Liver (tissue), 3 donors: ENCODE measurements around the gene SULT1A2.
"Not testable (repeated sequence)": the region's sequence is repeated elsewhere in the genome, so short reads cannot be mapped to it uniquely, and the experiment has no call there.

Experiments
- ATF3 ChIP-seq: IDR thresholded peaks from 2 replicates; pipeline ENCODE4 v1.6.1; 2016; ENCODE audit warnings: antibody characterized with exemption
- GABPA ChIP-seq, 2 donors: IDR thresholded peaks in 1 of 2; conservative IDR thresholded peaks in 1 of 2; 2 replicates each; pipeline ENCODE4 v1.6.1; 2016; ENCODE audit warnings: antibody characterized with exemption in 2 of 2, mild to moderate bottlenecking in 1 of 2, moderate library complexity in 1 of 2
- HNF4G ChIP-seq: IDR thresholded peaks from 2 replicates; pipeline ENCODE4 v1.6.1; 2016; ENCODE audit warnings: antibody characterized with exemption
- JUND ChIP-seq, 2 donors: IDR thresholded peaks; 2 replicates each; pipeline ENCODE4 v1.6.1; 2016; ENCODE audit warnings: antibody characterized with exemption in 2 of 2
- RXRA ChIP-seq, 2 donors: IDR thresholded peaks; 2 replicates each; pipeline ENCODE4 v1.6.1; 2017 to 2018; ENCODE audit warnings: antibody characterized with exemption in 2 of 2, mild to moderate bottlenecking in 1 of 2
- TAF1 ChIP-seq: conservative IDR thresholded peaks from 2 replicates; pipeline ENCODE4 v1.6.1; 2016; ENCODE audit warnings: antibody characterized with exemption, mild to moderate bottlenecking
- ZBTB33 ChIP-seq: IDR thresholded peaks from 2 replicates; pipeline ENCODE4 v1.6.1; 2016; ENCODE audit warnings: antibody characterized with exemption
- TF ChIP-seq, protein P1 (sequence below): fragments of 150-350 bp; IDR thresholded peaks from 2 replicates; pipeline ENCODE4 v1.5.1; 2017; ENCODE audit warnings: improper control_type of control experiment, low read depth, low read length; ENCODE audit not compliant: missing input control
- TF ChIP-seq, protein P2 (sequence below): IDR thresholded peaks from 2 replicates; pipeline ENCODE4 v1.6.1; 2016; ENCODE audit warnings: antibody characterized with exemption
- donor health status: healthy.
- donor health status: healthy.

- TF ChIP-seq, protein P1, sequence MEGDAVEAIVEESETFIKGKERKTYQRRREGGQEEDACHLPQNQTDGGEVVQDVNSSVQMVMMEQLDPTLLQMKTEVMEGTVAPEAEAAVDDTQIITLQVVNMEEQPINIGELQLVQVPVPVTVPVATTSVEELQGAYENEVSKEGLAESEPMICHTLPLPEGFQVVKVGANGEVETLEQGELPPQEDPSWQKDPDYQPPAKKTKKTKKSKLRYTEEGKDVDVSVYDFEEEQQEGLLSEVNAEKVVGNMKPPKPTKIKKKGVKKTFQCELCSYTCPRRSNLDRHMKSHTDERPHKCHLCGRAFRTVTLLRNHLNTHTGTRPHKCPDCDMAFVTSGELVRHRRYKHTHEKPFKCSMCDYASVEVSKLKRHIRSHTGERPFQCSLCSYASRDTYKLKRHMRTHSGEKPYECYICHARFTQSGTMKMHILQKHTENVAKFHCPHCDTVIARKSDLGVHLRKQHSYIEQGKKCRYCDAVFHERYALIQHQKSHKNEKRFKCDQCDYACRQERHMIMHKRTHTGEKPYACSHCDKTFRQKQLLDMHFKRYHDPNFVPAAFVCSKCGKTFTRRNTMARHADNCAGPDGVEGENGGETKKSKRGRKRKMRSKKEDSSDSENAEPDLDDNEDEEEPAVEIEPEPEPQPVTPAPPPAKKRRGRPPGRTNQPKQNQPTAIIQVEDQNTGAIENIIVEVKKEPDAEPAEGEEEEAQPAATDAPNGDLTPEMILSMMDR = not testable (repeated sequence)
- TF ChIP-seq, protein P2, sequence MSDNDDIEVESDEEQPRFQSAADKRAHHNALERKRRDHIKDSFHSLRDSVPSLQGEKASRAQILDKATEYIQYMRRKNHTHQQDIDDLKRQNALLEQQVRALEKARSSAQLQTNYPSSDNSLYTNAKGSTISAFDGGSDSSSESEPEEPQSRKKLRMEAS = not testable (repeated sequence)
- TF ChIP-seq TAF1; ATF3; RXRA (IDR thresholded peaks at IDR 0.05); HNF4G; GABPA (IDR thresholded peaks at IDR 0.05 in 1 of 2, conservative IDR thresholded peaks at IDR 0.05 in 1 of 2); ZBTB33; JUND (IDR thresholded peaks at IDR 0.05): not testable (repeated sequence)
Measured at GRCh38 chr16:28636093-28636823, 39.4 kb upstream of the SULT1A2 start.
